HCT116 (cell line): Measurements from ENCODE around the gene PHC1.

Experiments used
- CTCF ChIP-seq, 3 experiments: fragments of 200-600 bp in 1 of 3; sonication (generic) in 1 of 3; IDR thresholded peaks in 2 of 3; conservative IDR thresholded peaks in 1 of 3; 2 replicates each; pipeline ENCODE4 v1.5.1; 2012 to 2017; ENCODE audit warnings: low read depth in 2 of 3, low read length in 2 of 3, antibody characterized with exemption in 1 of 3, borderline replicate concordance in 1 of 3, control low read depth in 1 of 3, mild to moderate bottlenecking in 1 of 3, mixed read lengths in 1 of 3, mixed run types in 1 of 3, moderate library complexity in 1 of 3; ENCODE audit not compliant: insufficient read depth in 1 of 3
- EZH2 ChIP-seq: fragments of 200-600 bp; sonication (generic); IDR thresholded peaks from 2 replicates; pipeline ENCODE4 v1.6.1; 2017; ENCODE audit warnings: antibody characterized with exemption, mixed run types
- ZFX ChIP-seq: fragments of 450-650 bp; IDR thresholded peaks from 2 replicates; pipeline ENCODE4 v1.6.1; 2017

- no peak for TF ChIP-seq ZFX
- TF ChIP-seq CTCF (IDR thresholded peaks at IDR 0.05 in 2 of 3, conservative IDR thresholded peaks at IDR 0.05 in 1 of 3; ENCODE audit: borderline replicate concordance in 1 of 3, insufficient read depth in 1 of 3, low read depth in 2 of 3, low read length in 2 of 3): no peak
- no peak for TF ChIP-seq EZH2
Measured at GRCh38 chr12:8906266-8907180, 7.8 kb upstream of the PHC1 start.
